BE2C (cell line): Measurements from ENCODE around the gene GPX7.

Experiments
- DNase-seq: peaks from one replicate; pipeline ENCODE4 v3.0.0-alpha.2; 2020
- H3K27me3 ChIP-seq: fragments of 250-450 bp; sonication (Bioruptor Pico); 2 replicates; pipeline ENCODE4 v1.5.1; 2020; ENCODE audit warnings: mild to moderate bottlenecking
- H3K36me3 ChIP-seq: fragments of 250-450 bp; sonication (Bioruptor Pico); 2 replicates; pipeline ENCODE4 v1.5.1; 2020; ENCODE audit warnings: mild to moderate bottlenecking
- H3K4me1 ChIP-seq: fragments of 250-450 bp; sonication (Bioruptor Pico); 2 replicates; pipeline ENCODE4 v1.5.1; 2020
- H3K4me3 ChIP-seq: 2 replicates; pipeline ENCODE4 v1.5.1; 2011; ENCODE audit warnings: low read depth, low read length
- H3K9me3 ChIP-seq: fragments of 250-450 bp; sonication (Bioruptor Pico); 2 replicates; pipeline ENCODE4 v1.5.1; 2020
- TF ChIP-seq, protein P1 (sequence below): IDR thresholded peaks from 2 replicates; pipeline ENCODE4 v1.5.1; 2012; ENCODE audit warnings: mild to moderate bottlenecking, low read depth, low read length

The GPX7 gene

DNA sequence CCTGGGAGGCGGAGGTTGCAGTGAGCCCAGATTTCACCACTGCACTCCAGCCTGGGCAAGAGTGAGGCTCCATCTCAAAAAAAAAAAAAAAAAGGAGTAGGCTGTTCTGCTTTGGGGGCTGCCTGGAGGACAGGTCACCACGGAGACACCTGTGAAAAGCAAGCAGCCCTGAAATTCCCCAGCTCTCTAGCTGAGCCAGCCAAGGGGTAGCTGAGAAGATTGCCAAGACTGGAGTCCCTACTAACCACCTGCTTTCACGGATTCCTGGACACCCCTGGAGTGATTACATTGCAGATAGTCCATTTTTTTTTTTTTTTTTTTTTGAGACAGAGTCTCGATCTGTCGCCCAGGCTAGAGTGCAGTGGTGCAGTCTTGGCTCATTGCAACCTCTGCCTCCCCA is 12.5 kb downstream of the GPX7 start:
- Histone ChIP-seq H3K27me3 (no peaks in the 10 kb centered on the region), H3K4me3 (no peak overlapping the region), H3K4me1 (no peaks in the 10 kb centered on the region), H3K9me3 (no peaks in the 10 kb centered on the region), H3K36me3 (no peaks in the 10 kb centered on the region)
- TF ChIP-seq, protein P1, sequence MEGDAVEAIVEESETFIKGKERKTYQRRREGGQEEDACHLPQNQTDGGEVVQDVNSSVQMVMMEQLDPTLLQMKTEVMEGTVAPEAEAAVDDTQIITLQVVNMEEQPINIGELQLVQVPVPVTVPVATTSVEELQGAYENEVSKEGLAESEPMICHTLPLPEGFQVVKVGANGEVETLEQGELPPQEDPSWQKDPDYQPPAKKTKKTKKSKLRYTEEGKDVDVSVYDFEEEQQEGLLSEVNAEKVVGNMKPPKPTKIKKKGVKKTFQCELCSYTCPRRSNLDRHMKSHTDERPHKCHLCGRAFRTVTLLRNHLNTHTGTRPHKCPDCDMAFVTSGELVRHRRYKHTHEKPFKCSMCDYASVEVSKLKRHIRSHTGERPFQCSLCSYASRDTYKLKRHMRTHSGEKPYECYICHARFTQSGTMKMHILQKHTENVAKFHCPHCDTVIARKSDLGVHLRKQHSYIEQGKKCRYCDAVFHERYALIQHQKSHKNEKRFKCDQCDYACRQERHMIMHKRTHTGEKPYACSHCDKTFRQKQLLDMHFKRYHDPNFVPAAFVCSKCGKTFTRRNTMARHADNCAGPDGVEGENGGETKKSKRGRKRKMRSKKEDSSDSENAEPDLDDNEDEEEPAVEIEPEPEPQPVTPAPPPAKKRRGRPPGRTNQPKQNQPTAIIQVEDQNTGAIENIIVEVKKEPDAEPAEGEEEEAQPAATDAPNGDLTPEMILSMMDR: no peak
- no peak for DNase-seq

DNA sequence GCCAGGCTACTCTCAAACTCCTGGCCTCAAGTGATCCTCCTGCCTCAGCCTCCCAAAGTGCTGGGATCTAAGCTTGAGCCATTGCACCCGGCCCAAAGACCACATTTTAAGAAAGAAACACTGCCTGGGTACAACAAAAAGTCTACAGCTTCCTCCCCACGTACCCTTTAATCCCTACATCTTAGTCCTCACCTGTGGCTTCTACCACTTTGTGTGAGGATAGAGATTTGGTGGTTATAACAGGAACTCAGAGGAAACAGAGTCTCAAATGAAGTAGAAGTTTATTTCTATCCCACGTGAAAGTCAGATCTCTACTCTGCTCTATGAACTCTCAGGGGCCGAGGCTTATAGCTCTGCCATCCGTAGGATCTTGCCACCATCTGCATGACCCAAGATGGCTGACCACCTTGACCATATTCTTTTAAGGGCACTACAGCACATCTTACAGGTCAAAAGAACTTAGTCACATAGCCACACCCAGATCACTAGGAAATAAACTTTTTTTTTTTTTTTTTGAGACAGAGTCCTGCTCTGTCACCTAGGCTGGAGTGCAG is 13.4 kb downstream of the GPX7 start:
- TF ChIP-seq, protein P1: no peak
- Histone ChIP-seq H3K4me1 (no peaks in the 10 kb centered on the region), H3K4me3 (no peak overlapping the region), H3K9me3 (no peaks in the 10 kb centered on the region), H3K36me3 (no peaks in the 10 kb centered on the region), H3K27me3 (no peaks in the 10 kb centered on the region)
- no peak for DNase-seq

DNA sequence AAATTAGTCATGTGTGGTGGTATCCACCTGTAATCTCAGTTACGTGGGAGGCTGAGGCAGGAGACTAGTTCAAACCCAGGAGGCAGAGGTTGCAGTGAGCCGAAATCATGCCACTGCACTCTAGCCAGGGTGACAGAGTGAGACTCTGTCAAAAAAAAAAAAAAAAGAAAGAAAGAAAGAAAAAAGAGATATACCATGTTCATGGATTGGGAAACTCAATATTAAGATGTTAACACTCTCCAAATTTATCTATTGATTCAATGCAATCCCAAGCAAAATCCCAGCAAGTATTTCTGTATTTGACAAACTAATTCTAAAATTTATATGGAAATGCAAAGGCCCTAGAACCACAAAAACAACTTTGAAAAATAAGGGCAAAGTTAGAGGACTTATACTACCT is 19.8 kb downstream of the GPX7 start:
- Histone ChIP-seq H3K9me3 (no peaks in the 10 kb centered on the region), H3K27me3 (no peaks in the 10 kb centered on the region), H3K4me3 (no peak overlapping the region), H3K36me3 (no peaks in the 10 kb centered on the region), H3K4me1 (no peaks in the 10 kb centered on the region)
- no peak for DNase-seq
- TF ChIP-seq, protein P1: no peak

DNA sequence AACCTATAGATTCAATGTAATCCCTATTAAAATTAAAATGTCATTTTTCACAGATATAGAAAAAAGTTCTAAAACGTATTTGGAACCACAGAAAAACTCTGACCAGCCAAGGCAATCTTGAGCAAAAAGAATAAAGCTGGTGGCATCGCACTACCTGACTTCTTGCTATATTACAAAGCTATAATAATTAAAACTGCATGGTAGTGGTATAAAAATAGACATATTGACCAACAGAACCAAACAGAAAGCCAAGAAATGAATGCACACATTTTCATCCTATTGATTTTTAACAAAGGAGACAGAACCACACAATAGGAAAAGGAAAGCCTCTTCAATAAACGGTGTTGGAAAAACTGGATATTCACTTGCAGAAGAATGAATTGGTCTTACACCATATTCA is 21.6 kb downstream of the GPX7 start:
- H3K27me3 ChIP-seq: no peaks in the 10 kb centered on the region
- no peak overlapping the region for H3K4me3 ChIP-seq
- no peaks in the 10 kb centered on the region for H3K36me3 ChIP-seq
- no peaks in the 10 kb centered on the region for H3K9me3 ChIP-seq
- TF ChIP-seq, protein P1: no peak
- no peaks in the 10 kb centered on the region for H3K4me1 ChIP-seq
- no peak for DNase-seq

DNA sequence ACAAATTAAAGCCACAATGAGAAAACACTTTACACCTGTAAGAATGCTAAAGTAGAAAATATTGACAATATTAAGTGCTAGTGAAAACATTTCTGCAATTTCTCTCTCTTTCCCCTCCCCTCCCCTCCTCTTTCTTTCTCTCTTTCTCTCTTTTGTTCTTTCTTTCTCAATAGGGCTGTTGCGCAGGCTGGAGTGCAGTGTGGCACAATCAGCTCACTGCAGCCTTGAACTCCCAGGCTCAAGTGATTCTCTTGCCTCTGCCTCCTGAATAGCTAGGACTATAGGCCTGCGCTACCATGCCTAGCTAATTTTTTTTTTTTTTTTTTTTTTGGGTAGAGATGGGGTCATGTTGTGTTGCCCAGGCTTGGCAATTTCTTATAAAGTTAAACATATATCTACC is 24.9 kb downstream of the GPX7 start:
- Histone ChIP-seq H3K4me3 (no peak overlapping the region), H3K9me3 (no peaks in the 10 kb centered on the region), H3K4me1 (no peaks in the 10 kb centered on the region), H3K36me3 (no peaks in the 10 kb centered on the region), H3K27me3 (no peaks in the 10 kb centered on the region)
- TF ChIP-seq, protein P1: no peak
- DNase-seq: no peak

DNA sequence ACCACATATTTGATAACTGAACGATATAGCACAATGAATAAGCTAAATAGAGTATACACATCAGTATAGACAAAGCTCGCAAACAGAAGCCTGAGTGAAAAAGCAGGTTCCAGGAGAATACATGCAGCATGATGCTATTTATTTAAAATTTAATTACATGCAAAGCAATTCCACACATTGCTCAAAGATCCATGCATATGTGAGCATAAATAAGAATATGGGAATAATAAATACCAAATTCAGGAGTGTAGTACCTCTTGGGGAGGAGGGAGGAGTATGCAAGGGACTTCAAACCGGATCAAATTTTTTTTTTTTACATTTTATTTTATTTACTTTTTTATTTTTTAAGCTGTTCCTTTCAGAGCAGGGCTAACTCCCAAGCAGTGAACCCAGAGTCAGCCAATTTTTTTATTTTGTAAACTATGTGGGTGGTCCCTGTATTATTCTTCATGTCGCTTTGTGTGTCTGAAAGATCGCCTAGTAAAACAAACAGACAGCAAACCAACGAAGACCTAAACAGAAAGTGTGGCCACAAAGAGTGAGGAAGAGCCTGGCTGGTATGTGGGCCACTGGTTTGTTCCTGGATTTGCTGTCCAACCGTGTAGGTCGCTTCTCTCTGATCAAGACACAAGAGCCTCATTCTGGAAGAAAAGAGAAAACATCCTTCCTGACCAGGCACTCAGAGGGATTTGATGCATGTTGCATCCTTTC is 26.6 kb downstream of the GPX7 start:
- Histone ChIP-seq H3K4me3 (no peak overlapping the region), H3K4me1 (no peaks in the 10 kb centered on the region), H3K36me3 (no peaks in the 10 kb centered on the region), H3K27me3 (peaks cover 5% of the 10 kb centered on the region), H3K9me3 (no peaks in the 10 kb centered on the region)
- no peak for DNase-seq
- TF ChIP-seq, protein P1: no peak
